Astrocyte (in vitro differentiated cells and primary cell): ENCODE measurements around the gene ST3GAL4. TPM values are rescaled to one million over a fixed set of nuclear protein-coding genes. Genes with fewer than 3 reads are reported as not detected.
"Not testable (repeated sequence)": the region's sequence is repeated elsewhere in the genome, so short reads cannot be mapped to it uniquely, and the experiment has no call there.

Experiments used
- DNase-seq: peaks from one replicate; pipeline ENCODE4 v3.0.0-alpha.2; 2010; ENCODE audit warnings: low read depth
- FAIRE-seq: peaks from 2 replicates; lab custom pipeline; 2011; peaks lifted over from hg19 to GRCh38; lab: Jason Lieb, UNC
- H2AFZ ChIP-seq: 2 replicates; pipeline ENCODE4 v1.6.0; 2012; ENCODE audit warnings: low read depth, low read length, inconsistent platforms
- H3K27ac ChIP-seq: 2 replicates; pipeline ENCODE4 v1.5.1; 2011; ENCODE audit warnings: low read depth, low read length, inconsistent platforms
- H3K27me3 ChIP-seq: 2 replicates; pipeline ENCODE4 v1.6.0; 2011; ENCODE audit warnings: low read length, inconsistent platforms; ENCODE audit not compliant: insufficient read depth
- H3K36me3 ChIP-seq: 2 replicates; pipeline ENCODE4 v1.5.1; 2011; ENCODE audit warnings: low read length, inconsistent platforms; ENCODE audit not compliant: insufficient read depth
- H3K4me1 ChIP-seq: 2 replicates; pipeline ENCODE4 v1.5.1; 2011; ENCODE audit warnings: low read length, inconsistent platforms; ENCODE audit not compliant: insufficient read depth
- H3K4me2 ChIP-seq: 2 replicates; pipeline ENCODE4 v1.6.0; 2012; ENCODE audit warnings: low read length, inconsistent platforms
- H3K4me3 ChIP-seq: 2 replicates; pipeline ENCODE4 v1.5.1; 2011; ENCODE audit warnings: low read depth, mild to moderate bottlenecking, low read length, inconsistent platforms; ENCODE audit not compliant: insufficient read depth
- H3K79me2 ChIP-seq: 2 replicates; pipeline ENCODE4 v1.6.0; 2012; ENCODE audit warnings: mild to moderate bottlenecking, low read length, inconsistent platforms; ENCODE audit not compliant: insufficient read depth
- H3K9ac ChIP-seq: 2 replicates; pipeline ENCODE4 v1.6.0; 2012; ENCODE audit warnings: mild to moderate bottlenecking, low read length, inconsistent platforms
- H3K9me3 ChIP-seq: 2 replicates; pipeline ENCODE4 v1.5.1; 2012; ENCODE audit warnings: low read depth, mild to moderate bottlenecking, low read length, inconsistent platforms; ENCODE audit not compliant: insufficient read depth
- H4K20me1 ChIP-seq: 2 replicates; pipeline ENCODE4 v1.6.0; 2012; ENCODE audit warnings: low read length, inconsistent platforms; ENCODE audit not compliant: insufficient read depth
- H3K27ac Mint-ChIP-seq: one replicate; pipeline ENCODE4 v1.8.0; 2021; ENCODE audit warnings: mild to moderate bottlenecking, mixed read lengths; ENCODE audit not compliant: unreplicated experiment
- H3K27me3 Mint-ChIP-seq: one replicate; pipeline ENCODE4 v1.8.0; 2021; ENCODE audit warnings: low read depth, mixed read lengths; ENCODE audit not compliant: unreplicated experiment
- H3K36me3 Mint-ChIP-seq: one replicate; pipeline ENCODE4 v1.8.0; 2021; ENCODE audit warnings: low read depth, mixed read lengths; ENCODE audit not compliant: unreplicated experiment
- H3K4me1 Mint-ChIP-seq: one replicate; pipeline ENCODE4 v1.8.0; 2021; ENCODE audit warnings: low read depth, mixed read lengths; ENCODE audit not compliant: unreplicated experiment
- H3K4me3 Mint-ChIP-seq: one replicate; pipeline ENCODE4 v1.8.0; 2021; ENCODE audit warnings: mild to moderate bottlenecking, moderate library complexity, mixed read lengths; ENCODE audit not compliant: unreplicated experiment
- H3K9me3 Mint-ChIP-seq: one replicate; pipeline ENCODE4 v1.8.0; 2021; ENCODE audit warnings: mild to moderate bottlenecking, mixed read lengths; ENCODE audit not compliant: unreplicated experiment
- EZH2 ChIP-seq: IDR thresholded peaks from 2 replicates; pipeline ENCODE4 v1.6.1; 2012; ENCODE audit warnings: mild to moderate bottlenecking, low read length, inconsistent platforms; ENCODE audit not compliant: insufficient read depth
- total RNA-seq: library from RNA; stranded (reverse); gene quantifications from 2 replicates; pipeline ENCODE4 v1.2.1, GENCODE V29; 2021
- TF ChIP-seq, protein P1 (sequence below): IDR thresholded peaks from 2 replicates; pipeline ENCODE4 v1.5.1; 2011; ENCODE audit warnings: low read depth, mild to moderate bottlenecking, inconsistent platforms, low read length, moderate library complexity; ENCODE audit not compliant: insufficient read depth

Gene ST3GAL4
- total RNA-seq, 1 donor from 2014 or later: 12.2 TPM

GRCh38 chr11:126307706-126308105 is 47.8 kb upstream of the ST3GAL4 start:
- Histone ChIP-seq H3K4me1 (peaks cover 10% of the 10 kb centered on the region), H3K79me2 (peaks cover 8% of the 10 kb centered on the region), H3K27ac (no peak overlapping the region), H3K9ac (no peak overlapping the region), H3K27me3 (no peaks in the 10 kb centered on the region), H2AFZ (no peak overlapping the region), H4K20me1 (no peaks in the 10 kb centered on the region), H3K4me3 (no peak overlapping the region), H3K9me3 (no peaks in the 10 kb centered on the region), H3K4me2 (no peak overlapping the region), H3K36me3 (peaks cover under 1% of the 10 kb centered on the region)
- H3K27ac Mint-ChIP-seq: no peak overlapping the region
- H3K4me1 Mint-ChIP-seq: peaks cover 19% of the 10 kb centered on the region
- H3K4me3 Mint-ChIP-seq: no peak overlapping the region
- no peaks in the 10 kb centered on the region for H3K27me3 Mint-ChIP-seq
- TF ChIP-seq EZH2: no peak
- TF ChIP-seq, protein P1, sequence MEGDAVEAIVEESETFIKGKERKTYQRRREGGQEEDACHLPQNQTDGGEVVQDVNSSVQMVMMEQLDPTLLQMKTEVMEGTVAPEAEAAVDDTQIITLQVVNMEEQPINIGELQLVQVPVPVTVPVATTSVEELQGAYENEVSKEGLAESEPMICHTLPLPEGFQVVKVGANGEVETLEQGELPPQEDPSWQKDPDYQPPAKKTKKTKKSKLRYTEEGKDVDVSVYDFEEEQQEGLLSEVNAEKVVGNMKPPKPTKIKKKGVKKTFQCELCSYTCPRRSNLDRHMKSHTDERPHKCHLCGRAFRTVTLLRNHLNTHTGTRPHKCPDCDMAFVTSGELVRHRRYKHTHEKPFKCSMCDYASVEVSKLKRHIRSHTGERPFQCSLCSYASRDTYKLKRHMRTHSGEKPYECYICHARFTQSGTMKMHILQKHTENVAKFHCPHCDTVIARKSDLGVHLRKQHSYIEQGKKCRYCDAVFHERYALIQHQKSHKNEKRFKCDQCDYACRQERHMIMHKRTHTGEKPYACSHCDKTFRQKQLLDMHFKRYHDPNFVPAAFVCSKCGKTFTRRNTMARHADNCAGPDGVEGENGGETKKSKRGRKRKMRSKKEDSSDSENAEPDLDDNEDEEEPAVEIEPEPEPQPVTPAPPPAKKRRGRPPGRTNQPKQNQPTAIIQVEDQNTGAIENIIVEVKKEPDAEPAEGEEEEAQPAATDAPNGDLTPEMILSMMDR: peak; percentile 51
- peak; percentile 31 for DNase-seq
- FAIRE-seq: no peak
- peaks cover 5% of the 10 kb centered on the region for H3K36me3 Mint-ChIP-seq
- no peaks in the 10 kb centered on the region for H3K9me3 Mint-ChIP-seq

GRCh38 chr11:126308271-126308671 is 47.2 kb upstream of the ST3GAL4 start:
- Histone ChIP-seq H3K4me1 (peaks cover 9% of the 10 kb centered on the region), H3K9ac (no peak overlapping the region), H3K27me3 (no peaks in the 10 kb centered on the region), H3K79me2 (peaks cover 4% of the 10 kb centered on the region), H4K20me1 (no peaks in the 10 kb centered on the region), H3K9me3 (no peaks in the 10 kb centered on the region), H3K27ac (no peak overlapping the region), H3K4me3 (no peak overlapping the region), H3K36me3 (no peaks in the 10 kb centered on the region), H2AFZ (no peak overlapping the region), H3K4me2 (no peak overlapping the region)
- Mint-ChIP-seq H3K27ac (no peak overlapping the region), H3K4me1 (peaks cover 19% of the 10 kb centered on the region), H3K4me3 (no peak overlapping the region), H3K9me3 (no peaks in the 10 kb centered on the region), H3K27me3 (no peaks in the 10 kb centered on the region), H3K36me3 (peaks cover 5% of the 10 kb centered on the region)
- TF ChIP-seq EZH2: no peak
- TF ChIP-seq, protein P1: no peak
- FAIRE-seq (no peak), DNase-seq (no peak)

DNA sequence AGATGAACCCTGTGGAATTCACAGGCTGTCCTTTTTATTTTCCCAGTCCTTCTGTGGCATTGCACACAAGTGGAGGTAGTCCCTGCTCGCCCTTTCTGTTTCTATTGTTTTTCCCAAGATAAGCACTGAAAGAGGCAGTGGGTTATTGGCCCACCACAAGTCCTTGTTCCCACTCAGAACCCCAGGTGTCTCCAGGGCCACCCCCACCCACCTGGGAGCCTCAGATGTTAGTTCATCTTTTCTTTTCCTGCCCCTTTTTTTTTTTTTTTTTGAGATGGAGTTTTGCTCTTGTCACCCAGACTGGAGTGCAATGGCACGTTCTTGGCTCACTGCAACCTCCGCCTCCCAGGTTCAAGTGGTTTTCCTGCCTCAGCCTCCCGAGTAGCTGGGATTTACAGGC is 46.7 kb upstream of the ST3GAL4 start:
- H3K9me3 ChIP-seq, H3K4me3 Mint-ChIP-seq, FAIRE-seq, H2AFZ ChIP-seq, H3K27ac Mint-ChIP-seq, H3K27ac ChIP-seq, H3K27me3 Mint-ChIP-seq, H3K4me1 ChIP-seq, H3K36me3 ChIP-seq, H4K20me1 ChIP-seq, H3K4me2 ChIP-seq, DNase-seq, H3K9me3 Mint-ChIP-seq, H3K4me3 ChIP-seq, H3K27me3 ChIP-seq, H3K36me3 Mint-ChIP-seq, H3K79me2 ChIP-seq, H3K9ac ChIP-seq: not testable (repeated sequence)
- peaks cover 19% of the 10 kb centered on the region for H3K4me1 Mint-ChIP-seq
